ENCODE data around the gene NUP50. TPM values are rescaled to one million over a fixed set of nuclear protein-coding genes. Genes with fewer than 3 reads are reported as not detected.

The NUP50 gene, protein sequence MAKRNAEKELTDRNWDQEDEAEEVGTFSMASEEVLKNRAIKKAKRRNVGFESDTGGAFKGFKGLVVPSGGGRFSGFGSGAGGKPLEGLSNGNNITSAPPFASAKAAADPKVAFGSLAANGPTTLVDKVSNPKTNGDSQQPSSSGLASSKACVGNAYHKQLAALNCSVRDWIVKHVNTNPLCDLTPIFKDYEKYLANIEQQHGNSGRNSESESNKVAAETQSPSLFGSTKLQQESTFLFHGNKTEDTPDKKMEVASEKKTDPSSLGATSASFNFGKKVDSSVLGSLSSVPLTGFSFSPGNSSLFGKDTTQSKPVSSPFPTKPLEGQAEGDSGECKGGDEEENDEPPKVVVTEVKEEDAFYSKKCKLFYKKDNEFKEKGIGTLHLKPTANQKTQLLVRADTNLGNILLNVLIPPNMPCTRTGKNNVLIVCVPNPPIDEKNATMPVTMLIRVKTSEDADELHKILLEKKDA
- 10 to 100 TPM; 49.4 to 55.1 (median 51.4) TPM for polyA plus RNA-seq (ENCODE audit: insufficient read length in 3 of 3)

DNA sequence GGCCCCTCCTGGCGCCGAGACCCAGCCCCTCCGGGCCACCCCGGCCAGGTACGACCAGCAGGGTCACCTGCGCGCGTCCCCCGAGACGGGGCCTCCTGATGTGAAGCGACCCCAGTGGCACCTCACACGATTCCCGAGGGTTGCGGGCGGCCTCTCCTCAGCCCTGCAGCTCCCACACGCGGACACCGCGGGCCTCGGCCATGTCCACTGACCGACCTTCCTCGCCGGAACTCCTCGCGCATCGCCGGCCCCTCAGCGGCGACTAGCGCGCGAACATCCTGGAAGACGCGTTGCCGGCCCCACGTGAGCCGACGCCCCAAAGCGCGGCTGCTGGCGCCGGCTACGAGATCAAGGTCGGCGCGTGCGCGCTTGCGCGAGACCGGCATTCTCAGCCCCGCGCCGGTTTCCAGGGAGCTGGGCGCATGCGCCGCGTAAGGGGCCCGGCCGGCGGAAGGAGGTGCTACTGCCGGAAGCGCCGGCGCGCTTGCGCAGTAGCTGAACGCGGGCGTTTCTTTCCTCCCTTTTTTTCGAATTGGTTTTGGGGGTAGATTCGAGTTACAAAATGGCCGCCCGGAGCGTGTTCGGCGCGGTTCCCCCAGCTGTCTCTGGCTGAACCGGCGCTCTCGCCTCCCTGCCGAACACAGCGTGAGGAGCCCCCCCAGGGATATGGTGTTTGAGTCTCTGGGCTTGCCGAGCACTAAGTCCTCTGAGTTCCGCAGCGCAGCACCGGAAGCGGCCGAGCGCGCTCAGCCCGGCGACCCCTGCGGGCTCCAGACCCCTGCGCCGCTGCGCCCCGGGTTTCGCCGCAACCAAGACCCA lies at the start of gene NUP50:
NUP50 (plus strand) TSS at position 475 of the 819 bp plus-strand sequence. CDS start 4,253 bp downstream, outside the sequence.
- peak; percentile 83 to 90 (median 90) for DNase-seq (ENCODE audit: low read depth in 3 of 3, low spot score in 2 of 3)

DNA sequence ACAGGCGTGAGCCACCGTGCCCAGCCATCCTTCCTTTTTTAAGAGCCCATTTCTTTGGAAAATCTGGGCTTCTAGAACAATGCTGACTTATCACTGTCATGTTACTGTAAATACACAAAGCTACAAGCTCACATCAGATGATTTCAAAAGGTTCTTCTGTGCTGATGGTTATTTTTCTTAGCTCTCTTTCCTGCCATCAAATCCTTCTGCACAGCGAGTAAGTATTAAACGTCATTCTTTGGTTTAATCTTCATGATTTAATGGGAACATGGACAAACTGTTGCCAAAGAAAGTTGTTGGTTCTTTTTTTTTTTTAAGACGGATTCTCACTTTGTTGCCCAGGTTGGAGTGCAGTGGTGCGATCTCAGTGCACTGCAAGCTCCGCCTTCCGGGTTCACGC lies 43.3 kb upstream of the NUP50 start:
- no peak for DNase-seq (ENCODE audit: low read depth in 3 of 3, low spot score in 2 of 3)

DNA sequence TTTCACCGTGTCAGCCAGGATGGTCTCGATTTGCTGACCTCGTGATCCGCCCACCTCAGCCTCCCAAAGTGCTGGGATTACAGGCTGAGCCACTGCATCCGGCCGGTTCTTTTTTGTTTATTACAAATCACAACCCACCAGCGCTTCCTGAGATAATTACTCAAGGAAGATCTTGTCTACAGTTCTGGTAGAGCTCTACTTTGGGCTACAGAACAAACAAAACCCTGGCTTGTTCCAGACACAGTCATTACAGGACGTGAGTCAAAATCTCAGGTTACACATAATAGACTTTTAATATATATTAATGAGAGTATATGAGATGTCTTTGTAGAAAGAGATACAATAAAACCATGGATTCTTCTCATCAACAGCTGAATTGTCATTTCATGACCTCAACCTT lies 42.8 kb upstream of the NUP50 start:
- no peak for DNase-seq (ENCODE audit: low read depth in 3 of 3, low spot score in 2 of 3)

DNA sequence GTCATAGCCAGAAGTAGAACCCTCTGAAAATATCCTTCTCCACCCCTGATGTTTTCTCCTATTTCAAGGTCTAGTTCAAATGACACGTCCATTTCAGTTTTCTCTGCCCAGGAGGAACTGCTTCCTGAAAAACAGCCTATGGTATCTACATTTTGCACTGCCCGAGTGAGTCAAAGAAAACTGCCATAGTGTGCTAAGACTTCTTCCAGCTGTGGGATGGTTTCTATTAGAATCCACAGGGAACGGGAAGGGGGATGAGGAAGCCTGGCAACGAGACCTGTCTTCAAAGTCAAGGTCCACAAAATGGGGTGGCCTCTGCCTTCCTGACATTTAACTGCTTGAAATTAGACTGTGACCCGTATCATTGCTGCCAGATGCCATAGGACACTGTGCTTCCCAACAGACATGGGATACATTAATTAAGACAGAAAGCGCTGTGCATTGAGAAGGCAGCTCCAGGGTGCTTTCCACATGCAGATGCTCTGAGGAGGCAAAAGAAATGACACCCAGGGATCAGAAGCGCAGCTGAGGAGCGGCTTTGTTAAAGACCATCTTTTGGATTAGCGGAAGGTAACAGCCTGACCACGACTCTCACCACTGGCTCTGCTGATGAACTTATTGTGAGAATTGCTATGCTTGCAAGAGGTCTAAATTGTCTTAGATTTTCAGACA lies 39.4 kb upstream of the NUP50 start:
- no peak for DNase-seq (ENCODE audit: low read depth in 3 of 3, low spot score in 2 of 3)

DNA sequence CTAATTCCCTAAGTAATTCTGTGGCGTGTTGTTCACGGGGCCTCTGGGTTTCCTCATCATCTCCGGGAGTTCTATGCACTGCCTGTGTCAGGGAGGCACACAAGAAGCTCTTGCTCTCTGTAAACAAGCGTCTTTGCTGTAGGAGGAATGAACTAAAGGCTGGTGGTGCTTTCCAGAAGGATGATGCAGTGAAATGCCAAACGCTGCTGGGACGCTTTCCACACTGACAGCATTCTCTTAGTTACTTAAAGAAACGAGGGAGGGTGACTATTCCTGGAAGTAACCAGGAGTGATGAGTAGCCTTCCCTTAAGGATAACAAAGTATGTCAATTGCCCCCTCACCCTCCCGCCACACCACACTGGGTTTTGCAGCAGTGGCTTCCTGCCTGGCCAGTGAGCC lies 38.5 kb upstream of the NUP50 start:
- DNase-seq (ENCODE audit: low read depth in 3 of 3, low spot score in 2 of 3) = no peak

DNA sequence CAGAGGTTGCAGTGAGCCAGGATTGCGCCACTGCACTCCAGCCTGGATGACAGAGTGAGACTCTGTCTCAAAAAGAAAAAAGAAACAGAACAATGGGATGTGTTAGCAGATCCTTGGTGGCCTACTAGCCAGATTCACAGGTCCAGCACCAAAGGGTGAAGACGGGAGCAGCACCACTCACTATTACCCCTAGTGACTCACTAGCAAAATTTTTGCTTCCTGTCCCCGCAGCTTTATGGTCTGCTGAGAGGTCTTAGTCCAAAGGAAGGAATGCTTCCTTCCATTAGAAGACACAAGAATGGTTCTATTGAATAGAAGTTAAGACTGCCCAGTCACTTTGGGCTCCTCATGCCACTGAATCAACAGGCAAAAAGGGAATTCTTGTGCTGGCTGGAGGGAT lies 35.9 kb upstream of the NUP50 start:
- DNase-seq (ENCODE audit: low read depth in 3 of 3, low spot score in 2 of 3) = no peak

DNA sequence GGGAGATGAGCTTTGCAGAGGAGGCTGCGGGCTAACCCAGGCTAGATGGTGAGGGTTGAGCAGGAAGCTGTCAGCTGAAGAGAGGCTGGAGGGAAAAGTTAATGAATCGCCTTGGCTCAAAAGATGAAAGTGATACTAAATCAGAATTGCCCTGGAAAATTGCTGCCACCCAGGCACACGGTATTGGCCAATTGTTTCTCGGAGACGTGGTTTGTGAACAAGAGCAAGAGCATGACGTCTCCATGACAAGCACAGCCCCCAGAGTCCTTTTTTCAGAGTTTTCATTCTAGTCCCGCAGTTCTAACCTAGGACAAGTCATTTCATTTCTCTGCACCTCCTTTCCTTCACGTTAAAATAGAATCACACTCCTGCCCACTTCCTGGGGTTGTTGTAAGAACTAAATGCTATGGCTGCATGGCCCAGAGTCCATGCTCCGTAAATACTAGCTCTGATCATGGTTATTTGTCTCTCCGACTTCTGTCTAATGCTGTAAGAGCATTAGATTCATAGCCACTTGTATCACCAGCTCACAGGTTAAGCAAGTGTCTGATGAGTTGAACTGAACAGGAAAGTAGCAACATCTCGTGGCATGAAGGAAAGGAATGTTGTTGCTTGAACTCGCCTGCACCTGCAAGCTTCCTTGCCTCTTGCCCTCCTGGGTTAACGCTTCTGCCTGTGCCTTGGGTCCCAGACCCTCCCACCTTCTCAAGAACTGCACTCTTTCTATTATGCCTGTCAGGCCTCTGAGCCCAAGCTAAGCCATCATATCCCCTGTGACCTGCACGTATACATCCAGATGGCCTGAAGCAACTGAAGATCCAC lies 33.8 kb upstream of the NUP50 start:
- no peak for DNase-seq (ENCODE audit: low read depth in 3 of 3, low spot score in 2 of 3)

DNA sequence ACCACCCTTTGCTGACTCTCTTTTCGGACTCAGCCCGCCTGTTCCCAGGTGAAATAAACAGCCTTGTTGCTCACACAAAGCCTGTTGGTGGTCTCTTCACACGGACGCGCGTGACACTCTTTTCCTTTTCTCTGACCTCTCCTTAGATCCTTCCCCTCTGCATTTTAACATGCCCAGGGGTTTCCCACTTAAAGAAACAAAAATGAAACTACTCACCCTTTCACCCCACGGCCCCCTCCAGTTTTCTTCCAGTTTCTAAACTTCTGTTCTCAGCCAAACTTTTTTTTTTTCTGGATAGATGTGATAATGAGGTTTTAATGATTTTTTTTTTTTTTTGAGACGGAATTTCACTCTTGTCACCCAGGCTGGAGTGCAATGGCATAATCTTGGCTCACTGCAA lies 32.8 kb upstream of the NUP50 start:
- no peak for DNase-seq (ENCODE audit: low read depth in 3 of 3, low spot score in 2 of 3)

DNA sequence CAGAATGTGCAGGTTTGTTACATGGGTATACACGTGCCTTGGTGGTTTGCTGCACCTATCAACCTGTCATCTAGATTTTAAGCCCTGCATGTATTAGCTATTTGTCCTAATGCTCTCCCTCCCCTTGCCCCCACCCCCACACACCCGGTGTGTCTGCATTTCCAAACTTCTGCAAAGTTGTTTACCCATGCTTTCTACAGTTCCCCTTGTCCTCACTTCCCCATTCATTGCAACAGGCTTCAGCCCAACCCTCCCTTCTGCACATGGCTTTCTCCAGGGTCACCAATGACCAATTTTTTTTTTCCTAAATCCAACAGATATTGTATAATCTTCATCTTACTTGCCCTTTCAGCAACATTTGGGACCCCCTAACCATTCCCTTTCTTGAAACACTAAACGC lies 32.0 kb upstream of the NUP50 start:
- no peak for DNase-seq (ENCODE audit: low read depth in 3 of 3, low spot score in 2 of 3)

DNA sequence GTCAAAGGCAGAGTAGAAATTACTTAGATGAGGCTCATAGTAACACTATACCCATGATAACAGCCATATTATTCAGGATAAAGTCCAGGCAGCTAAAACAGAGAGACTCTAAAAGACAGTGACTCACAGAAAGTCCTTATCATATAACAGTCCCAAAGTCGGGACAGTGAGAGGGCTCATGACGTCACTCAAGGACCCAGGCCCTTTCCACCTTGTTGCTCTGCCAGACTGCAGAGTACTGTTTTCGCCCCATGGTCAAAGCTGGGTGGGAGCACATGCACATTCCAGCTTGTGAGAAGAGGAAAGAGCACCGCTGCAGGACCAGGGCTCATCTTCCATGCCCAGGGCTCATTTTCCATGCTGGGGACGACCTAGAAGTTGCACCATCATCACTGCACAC lies 29.4 kb upstream of the NUP50 start:
- DNase-seq (ENCODE audit: low read depth in 3 of 3, low spot score in 2 of 3) = no peak

DNA sequence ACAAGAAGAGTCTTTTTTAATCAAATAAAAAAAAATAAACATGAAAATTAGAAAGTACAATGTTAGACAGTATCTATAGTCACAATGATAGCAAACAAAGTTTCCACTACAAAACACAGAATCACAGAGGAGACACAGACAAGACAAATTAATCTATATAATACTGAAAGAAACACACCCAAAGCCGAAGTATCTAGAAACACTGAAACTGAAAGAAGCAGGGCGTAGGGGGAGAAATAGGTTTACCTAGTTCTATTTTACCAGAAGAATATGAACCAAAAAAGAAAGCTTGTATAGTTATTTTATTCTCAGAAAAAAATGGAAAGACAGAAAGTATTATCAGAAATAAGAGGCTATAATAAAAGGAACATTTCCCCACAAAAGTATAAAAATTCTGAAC lies 27.1 kb upstream of the NUP50 start:
- no peak for DNase-seq (ENCODE audit: low read depth in 3 of 3, low spot score in 2 of 3)

DNA sequence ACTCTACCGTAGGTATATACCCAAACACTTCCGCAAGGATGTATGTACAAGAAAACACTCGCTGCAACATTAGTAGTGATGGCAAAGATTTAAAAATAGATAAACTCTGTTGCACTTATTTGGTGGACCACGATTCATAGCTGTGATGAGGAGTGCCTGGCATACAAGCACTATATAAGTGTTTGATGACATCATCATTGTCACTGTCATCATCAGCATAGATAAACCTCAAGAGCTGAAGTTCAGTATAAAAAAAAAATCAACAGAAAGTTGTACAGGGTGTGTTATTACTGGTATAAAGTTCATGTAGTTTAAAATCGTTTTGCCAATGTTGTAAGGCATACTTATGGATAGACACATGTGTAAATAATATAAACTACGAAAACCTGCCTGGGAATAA lies 24.0 kb upstream of the NUP50 start:
- DNase-seq (ENCODE audit: low read depth in 3 of 3, low spot score in 2 of 3) = no peak

DNA sequence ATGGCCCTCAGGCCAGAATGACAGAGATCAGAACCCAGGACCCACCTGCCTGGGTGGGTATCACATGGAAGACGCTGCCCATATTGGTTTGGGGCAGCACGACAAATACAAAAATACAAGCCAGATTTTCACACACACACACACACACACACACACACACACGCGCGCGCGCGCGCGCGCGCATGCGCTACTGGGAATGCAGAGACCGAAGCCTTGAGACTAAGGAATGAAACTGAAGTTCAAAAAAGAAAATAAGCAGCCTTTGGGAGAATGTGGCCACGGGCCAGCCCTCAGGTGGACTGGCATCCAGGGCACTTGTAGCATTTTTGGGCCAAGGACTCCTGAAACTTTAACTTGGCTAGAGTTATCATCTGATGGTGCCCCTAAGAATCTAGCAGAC lies 21.3 kb upstream of the NUP50 start:
- DNase-seq (ENCODE audit: low read depth in 3 of 3, low spot score in 2 of 3) = no peak

DNA sequence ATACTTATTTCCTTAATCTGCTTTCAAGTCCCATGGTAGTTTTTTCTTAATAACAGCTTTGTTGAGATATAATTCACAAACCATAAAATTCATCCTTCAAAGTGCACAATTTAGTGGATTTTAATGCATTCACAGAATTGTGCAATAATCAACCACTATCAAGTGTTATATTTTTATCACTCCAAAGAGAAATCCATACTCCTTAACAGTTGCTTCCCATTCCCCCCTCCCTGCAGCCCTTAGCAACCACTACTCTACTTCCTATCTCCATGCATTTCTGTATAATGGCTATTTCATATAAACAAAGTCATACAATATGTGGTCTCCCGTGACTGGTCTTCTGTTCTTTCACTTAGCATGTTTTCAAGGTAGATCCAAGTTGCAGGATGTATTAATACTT lies 18.8 kb upstream of the NUP50 start:
- DNase-seq (ENCODE audit: low read depth in 3 of 3, low spot score in 2 of 3) = no peak

DNA sequence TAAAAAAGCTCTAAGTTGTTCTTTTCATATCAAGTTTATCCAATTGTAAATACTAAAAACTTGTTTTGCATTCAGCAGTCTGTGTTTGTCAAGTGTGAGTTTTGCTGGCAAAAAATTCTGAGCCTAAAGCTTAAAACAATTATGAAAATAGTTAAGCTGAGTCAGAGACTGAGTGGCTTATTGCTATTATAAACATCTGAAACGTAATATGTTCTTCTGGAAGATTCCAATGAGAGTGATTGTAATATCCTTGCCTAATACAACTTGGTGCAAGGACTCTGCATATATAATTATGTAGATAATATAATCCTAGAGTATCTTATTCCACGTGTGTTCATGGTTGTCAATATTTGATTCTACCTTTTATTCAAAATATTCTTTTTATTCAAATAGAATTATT lies 14.1 kb upstream of the NUP50 start:
- DNase-seq (ENCODE audit: low read depth in 3 of 3, low spot score in 2 of 3) = no peak

DNA sequence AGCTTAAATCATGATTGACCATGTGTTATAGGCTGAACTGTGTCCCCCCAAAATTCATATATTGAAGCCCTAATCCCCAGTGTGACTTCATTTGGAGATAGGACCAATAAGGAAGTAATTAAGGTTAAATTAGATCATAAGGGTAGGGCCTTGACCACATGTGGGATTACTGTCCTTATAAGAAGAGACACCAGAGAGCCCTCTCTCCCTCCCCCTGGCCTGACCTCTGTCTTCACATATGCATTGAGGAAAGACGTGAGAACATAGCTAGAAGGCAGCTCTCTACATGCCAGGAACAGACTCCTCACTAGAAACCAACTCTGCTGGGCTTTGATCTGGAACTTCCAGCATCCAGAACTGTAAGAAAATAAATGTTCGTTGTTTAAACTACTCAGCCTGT lies 13.6 kb upstream of the NUP50 start:
- DNase-seq (ENCODE audit: low read depth in 3 of 3, low spot score in 2 of 3) = no peak

DNA sequence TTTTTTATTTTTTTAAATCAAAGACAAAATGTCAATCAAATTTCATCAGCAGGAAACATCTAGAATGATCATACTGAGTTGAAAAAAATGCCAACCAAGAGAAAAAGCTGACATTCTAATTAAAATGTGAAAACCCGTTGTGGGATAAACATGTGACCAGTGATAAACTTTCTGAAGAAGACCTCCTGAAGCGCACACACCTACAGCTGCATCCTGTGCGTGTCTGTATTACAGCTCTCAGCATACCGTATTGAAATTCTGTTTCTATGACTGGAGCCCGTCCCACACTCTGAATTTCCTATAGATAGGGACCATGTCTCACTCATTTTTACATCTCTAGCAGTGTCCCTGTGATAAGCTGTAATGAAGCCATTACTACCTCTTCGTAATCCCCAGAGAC lies 12.2 kb upstream of the NUP50 start:
- no peak for DNase-seq (ENCODE audit: low read depth in 3 of 3, low spot score in 2 of 3)

DNA sequence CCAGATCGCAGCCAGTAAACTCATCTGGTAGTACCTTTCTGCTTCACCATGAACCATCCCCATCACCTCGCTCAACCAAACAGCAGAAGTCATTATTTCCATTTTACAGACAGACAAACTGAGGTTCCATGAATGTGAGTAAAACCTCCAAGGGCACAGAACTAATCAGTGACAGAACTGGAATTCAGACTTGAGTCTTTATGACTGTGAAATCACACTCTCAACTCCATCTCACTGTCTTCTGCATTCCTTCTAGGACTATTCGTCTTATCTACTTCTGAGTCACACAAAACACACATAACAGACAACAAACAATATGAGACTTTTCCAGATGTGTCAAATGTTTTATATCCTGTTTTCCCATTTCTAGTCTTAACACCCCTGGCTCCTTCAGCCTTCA lies 9.3 kb upstream of the NUP50 start:
- no peak for DNase-seq (ENCODE audit: low read depth in 3 of 3, low spot score in 2 of 3)

DNA sequence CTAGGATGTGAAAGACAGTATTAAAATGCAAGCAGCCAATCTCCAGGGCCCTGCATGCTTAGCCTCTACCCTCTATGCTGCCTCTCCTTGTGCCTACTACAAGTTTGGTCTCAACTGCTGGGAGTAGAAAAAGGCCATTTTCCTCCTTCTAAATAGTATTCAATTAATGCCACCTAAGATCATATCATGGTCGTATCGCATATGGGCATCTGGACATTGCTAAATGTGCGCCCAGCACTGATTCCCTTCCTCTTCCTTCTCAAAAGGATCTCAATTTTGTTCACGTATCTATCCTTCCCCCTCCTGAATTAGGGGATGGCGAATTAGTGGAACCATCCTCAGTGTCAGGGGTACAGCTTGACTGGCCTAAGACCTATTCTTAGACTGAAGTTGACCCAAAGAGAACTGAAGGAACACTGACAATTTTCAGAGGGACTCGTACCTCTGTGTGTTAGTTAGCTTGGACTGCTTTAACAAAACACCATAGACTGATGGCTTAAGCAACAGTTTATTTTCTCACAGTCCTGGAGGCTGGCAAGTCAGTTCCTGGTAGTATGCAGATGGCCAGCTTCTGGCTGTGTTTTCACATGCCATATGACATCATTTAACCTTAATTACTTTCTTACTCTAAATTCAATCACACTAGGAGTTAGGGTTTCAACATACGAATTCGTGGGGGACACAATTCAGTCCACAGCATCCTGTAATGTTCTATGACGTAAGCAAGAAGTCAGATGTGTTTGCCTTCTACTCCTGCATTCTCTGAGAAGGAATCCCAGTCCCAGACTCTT lies 8.5 kb upstream of the NUP50 start:
- DNase-seq (ENCODE audit: low read depth in 3 of 3, low spot score in 2 of 3) = no peak

DNA sequence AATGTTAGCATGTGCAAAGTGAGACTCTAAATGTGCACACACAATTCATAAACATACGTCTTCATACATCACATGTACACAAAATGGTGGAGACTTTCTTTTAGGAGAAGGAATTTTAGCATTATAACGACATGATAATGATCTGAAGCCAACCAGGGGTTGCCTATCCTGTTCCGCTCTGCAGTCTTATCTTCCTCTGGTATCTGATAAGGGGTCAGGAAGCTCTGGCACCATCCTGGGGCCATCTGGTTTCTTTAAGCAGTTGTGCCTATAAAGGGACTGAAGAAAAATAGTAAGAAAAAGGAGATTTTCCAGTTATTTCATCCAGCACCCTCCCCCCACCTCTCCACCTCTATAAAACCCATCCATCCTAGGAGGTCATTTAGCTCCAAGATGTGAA lies 5.8 kb upstream of the NUP50 start:
- no peak for DNase-seq (ENCODE audit: low read depth in 3 of 3, low spot score in 2 of 3)

All from right renal cortex interstitium (tissue), 3 donors.